ENCODE measurements around the gene CCDC34. TPM values are rescaled to one million over a fixed set of nuclear protein-coding genes. Genes with fewer than 3 reads are reported as not detected.

Gene CCDC34
- total and polyA plus RNA-seq, 2 experiments from 2014 or later, result 10.1 to 56.0 TPM

DNA sequence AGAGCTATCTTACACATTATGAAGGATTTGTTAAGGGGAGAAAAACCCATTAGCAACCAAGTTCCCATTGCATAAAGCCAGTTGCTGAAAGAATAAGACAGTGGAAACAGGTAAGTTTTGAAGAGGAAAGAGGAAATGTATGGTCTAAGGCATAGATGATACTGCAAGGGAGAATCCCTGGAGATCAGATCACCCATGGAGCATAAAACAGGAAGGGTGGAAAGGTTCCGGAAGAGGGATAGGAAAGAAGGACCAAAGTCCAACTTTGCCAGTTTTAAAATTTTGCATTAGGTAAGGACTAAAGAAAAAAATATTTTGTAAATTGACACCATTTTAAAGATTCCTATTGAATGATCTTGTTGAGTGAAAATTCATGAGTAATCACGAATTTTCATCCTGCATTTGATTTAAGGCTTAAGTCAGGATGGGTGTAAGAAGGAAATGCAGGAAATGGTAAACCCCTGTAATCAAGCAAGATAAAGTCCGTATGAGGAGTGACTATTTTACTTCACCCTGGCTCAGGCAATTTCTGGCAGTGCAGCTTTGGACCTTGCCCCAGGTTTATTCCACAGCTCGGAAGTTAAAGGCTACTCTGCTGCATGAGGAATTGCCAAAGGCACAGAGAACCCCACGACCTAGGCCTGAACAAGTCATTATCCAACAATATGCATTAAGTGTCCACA is 70.9 kb downstream of the CCDC34 start:
- Histone ChIP-seq H3K4me1 (ENCODE audit: insufficient read depth) (no peaks in the 10 kb centered on the region; the same call in 1 of the 2 replicates), H3F3A (replicated peaks; ENCODE audit: low read depth) (no peaks in the 10 kb centered on the region), H3K36me3 (ENCODE audit: insufficient read depth) (peaks cover 31% of the 10 kb centered on the region), H3K27me3 (ENCODE audit: insufficient read depth) (no peaks in the 10 kb centered on the region), H2AFZ (no peak overlapping the region), H3K4me3 (no peak overlapping the region; the same call in 1 of the 2 replicates), H3K4me2 (no peak overlapping the region), H3K27ac (ENCODE audit: low read depth) (no peak overlapping the region), H3K79me2 (replicated peaks; ENCODE audit: insufficient read depth) (no peaks in the 10 kb centered on the region), H3K9me2 (ENCODE audit: insufficient read depth) (no peaks in the 10 kb centered on the region), H4K20me1 (replicated peaks; ENCODE audit: insufficient read depth) (no peaks in the 10 kb centered on the region)
- ATAC-seq (no peak), DNase-seq (ENCODE audit: low spot score) (no peak)
- H3K4me3 Mint-ChIP-seq, result no peak overlapping the region
- H3K27ac Mint-ChIP-seq, result no peak overlapping the region
- TF ChIP-seq, protein P1, sequence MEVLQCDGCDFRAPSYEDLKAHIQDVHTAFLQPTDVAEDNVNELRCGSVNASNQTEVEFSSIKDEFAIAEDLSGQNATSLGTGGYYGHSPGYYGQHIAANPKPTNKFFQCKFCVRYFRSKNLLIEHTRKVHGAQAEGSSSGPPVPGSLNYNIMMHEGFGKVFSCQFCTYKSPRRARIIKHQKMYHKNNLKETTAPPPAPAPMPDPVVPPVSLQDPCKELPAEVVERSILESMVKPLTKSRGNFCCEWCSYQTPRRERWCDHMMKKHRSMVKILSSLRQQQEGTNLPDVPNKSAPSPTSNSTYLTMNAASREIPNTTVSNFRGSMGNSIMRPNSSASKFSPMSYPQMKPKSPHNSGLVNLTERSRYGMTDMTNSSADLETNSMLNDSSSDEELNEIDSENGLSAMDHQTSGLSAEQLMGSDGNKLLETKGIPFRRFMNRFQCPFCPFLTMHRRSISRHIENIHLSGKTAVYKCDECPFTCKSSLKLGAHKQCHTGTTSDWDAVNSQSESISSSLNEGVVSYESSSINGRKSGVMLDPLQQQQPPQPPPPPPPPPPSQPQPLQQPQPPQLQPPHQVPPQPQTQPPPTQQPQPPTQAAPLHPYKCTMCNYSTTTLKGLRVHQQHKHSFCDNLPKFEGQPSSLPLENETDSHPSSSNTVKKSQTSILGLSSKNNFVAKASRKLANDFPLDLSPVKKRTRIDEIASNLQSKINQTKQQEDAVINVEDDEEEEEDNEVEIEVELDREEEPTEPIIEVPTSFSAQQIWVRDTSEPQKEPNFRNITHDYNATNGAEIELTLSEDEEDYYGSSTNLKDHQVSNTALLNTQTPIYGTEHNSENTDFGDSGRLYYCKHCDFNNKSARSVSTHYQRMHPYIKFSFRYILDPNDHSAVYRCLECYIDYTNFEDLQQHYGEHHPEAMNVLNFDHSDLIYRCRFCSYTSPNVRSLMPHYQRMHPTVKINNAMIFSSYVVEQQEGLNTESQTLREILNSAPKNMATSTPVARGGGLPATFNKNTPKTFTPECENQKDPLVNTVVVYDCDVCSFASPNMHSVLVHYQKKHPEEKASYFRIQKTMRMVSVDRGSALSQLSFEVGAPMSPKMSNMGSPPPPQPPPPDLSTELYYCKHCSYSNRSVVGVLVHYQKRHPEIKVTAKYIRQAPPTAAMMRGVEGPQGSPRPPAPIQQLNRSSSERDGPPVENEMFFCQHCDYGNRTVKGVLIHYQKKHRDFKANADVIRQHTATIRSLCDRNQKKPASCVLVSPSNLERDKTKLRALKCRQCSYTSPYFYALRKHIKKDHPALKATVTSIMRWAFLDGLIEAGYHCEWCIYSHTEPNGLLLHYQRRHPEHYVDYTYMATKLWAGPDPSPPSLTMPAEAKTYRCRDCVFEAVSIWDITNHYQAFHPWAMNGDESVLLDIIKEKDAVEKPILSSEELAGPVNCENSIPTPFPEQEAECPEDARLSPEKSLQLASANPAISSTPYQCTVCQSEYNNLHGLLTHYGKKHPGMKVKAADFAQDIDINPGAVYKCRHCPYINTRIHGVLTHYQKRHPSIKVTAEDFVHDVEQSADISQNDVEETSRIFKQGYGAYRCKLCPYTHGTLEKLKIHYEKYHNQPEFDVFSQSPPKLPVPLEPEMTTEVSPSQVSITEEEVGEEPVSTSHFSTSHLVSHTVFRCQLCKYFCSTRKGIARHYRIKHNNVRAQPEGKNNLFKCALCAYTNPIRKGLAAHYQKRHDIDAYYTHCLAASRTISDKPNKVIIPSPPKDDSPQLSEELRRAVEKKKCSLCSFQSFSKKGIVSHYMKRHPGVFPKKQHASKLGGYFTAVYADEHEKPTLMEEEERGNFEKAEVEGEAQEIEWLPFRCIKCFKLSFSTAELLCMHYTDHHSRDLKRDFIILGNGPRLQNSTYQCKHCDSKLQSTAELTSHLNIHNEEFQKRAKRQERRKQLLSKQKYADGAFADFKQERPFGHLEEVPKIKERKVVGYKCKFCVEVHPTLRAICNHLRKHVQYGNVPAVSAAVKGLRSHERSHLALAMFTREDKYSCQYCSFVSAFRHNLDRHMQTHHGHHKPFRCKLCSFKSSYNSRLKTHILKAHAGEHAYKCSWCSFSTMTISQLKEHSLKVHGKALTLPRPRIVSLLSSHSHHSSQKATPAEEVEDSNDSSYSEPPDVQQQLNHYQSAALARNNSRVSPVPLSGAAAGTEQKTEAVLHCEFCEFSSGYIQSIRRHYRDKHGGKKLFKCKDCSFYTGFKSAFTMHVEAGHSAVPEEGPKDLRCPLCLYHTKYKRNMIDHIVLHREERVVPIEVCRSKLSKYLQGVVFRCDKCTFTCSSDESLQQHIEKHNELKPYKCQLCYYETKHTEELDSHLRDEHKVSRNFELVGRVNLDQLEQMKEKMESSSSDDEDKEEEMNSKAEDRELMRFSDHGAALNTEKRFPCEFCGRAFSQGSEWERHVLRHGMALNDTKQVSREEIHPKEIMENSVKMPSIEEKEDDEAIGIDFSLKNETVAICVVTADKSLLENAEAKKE (CRISPR knock-in tag; IDR thresholded peaks at IDR 0.05), result no peak
- H3K36me3 Mint-ChIP-seq (ENCODE audit: low read depth), result peaks cover 30% of the 10 kb centered on the region
- H3K4me1 Mint-ChIP-seq, result peaks cover 3% of the 10 kb centered on the region; the same call in 1 of the 3 replicates
- no peaks in the 10 kb centered on the region for H3K27me3 Mint-ChIP-seq (ENCODE audit: insufficient read depth, low read depth, poor library complexity)
- peaks cover 34% of the 10 kb centered on the region for H3K9me3 Mint-ChIP-seq

DNA sequence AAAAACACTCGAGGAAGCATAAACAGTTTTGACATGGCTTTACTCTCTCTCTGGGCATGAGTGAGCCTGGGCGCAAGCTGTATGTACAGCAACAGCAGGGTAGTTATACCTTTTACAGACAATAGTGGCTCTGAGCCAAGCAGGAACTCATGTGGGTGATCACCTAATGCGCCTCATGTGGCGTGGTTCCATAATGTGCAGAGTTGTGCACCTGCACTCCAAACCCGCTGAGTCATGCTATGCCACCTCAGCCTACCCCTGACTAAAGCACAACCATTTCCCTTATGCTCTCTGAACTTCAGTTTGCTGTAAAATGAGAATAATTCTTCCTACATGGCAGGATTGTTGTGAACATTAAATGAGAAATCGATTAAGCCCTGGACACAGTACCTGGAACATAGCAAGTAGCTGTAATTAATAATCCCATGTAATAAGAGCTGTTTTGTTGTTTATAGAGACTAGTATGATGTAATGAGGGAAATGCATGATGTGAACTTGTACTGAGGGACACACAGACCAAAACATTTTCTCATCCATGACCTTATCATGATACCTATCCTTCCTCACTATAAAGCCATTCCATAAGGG is 71.6 kb downstream of the CCDC34 start:
- Histone ChIP-seq H3K4me2 (no peak overlapping the region), H3K27me3 (ENCODE audit: insufficient read depth) (no peaks in the 10 kb centered on the region), H3K27ac (ENCODE audit: low read depth) (no peak overlapping the region), H3K36me3 (ENCODE audit: insufficient read depth) (peaks cover 31% of the 10 kb centered on the region), H2AFZ (no peak overlapping the region), H3F3A (replicated peaks; ENCODE audit: low read depth) (no peaks in the 10 kb centered on the region), H3K9me2 (ENCODE audit: insufficient read depth) (no peaks in the 10 kb centered on the region), H3K4me1 (ENCODE audit: insufficient read depth) (no peaks in the 10 kb centered on the region; the same call in 1 of the 2 replicates), H4K20me1 (replicated peaks; ENCODE audit: insufficient read depth) (no peaks in the 10 kb centered on the region), H3K79me2 (replicated peaks; ENCODE audit: insufficient read depth) (no peaks in the 10 kb centered on the region), H3K4me3 (no peak overlapping the region; the same call in 1 of the 2 replicates)
- H3K4me3 Mint-ChIP-seq, result no peak overlapping the region
- H3K4me1 Mint-ChIP-seq, result peaks cover 3% of the 10 kb centered on the region; the same call in 1 of the 3 replicates
- peaks cover 34% of the 10 kb centered on the region for H3K9me3 Mint-ChIP-seq
- H3K36me3 Mint-ChIP-seq (ENCODE audit: low read depth), result peaks cover 30% of the 10 kb centered on the region
- H3K27me3 Mint-ChIP-seq (ENCODE audit: insufficient read depth, low read depth, poor library complexity), result no peaks in the 10 kb centered on the region
- H3K27ac Mint-ChIP-seq, result no peak overlapping the region
- DNase-seq (ENCODE audit: low spot score), result peak; percentile 67
- ATAC-seq, result no peak
- TF ChIP-seq, protein P2, sequence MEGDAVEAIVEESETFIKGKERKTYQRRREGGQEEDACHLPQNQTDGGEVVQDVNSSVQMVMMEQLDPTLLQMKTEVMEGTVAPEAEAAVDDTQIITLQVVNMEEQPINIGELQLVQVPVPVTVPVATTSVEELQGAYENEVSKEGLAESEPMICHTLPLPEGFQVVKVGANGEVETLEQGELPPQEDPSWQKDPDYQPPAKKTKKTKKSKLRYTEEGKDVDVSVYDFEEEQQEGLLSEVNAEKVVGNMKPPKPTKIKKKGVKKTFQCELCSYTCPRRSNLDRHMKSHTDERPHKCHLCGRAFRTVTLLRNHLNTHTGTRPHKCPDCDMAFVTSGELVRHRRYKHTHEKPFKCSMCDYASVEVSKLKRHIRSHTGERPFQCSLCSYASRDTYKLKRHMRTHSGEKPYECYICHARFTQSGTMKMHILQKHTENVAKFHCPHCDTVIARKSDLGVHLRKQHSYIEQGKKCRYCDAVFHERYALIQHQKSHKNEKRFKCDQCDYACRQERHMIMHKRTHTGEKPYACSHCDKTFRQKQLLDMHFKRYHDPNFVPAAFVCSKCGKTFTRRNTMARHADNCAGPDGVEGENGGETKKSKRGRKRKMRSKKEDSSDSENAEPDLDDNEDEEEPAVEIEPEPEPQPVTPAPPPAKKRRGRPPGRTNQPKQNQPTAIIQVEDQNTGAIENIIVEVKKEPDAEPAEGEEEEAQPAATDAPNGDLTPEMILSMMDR (conservative IDR thresholded peaks at IDR 0.05; ENCODE audit: low read depth in 2 of 2), result no peak
- TF ChIP-seq POLR2AphosphoS5 (IDR thresholded peaks at IDR 0.05; ENCODE audit: low read depth) (no peak), EZH2 (IDR thresholded peaks at IDR 0.05; ENCODE audit: low read depth, unreplicated experiment) (no peak), EZH2phosphoT487 (IDR thresholded peaks at IDR 0.05; ENCODE audit: unreplicated experiment) (no peak), NANOG (IDR thresholded peaks at IDR 0.05; ENCODE audit: borderline replicate concordance) (no peak)
- TF ChIP-seq, protein P3, sequence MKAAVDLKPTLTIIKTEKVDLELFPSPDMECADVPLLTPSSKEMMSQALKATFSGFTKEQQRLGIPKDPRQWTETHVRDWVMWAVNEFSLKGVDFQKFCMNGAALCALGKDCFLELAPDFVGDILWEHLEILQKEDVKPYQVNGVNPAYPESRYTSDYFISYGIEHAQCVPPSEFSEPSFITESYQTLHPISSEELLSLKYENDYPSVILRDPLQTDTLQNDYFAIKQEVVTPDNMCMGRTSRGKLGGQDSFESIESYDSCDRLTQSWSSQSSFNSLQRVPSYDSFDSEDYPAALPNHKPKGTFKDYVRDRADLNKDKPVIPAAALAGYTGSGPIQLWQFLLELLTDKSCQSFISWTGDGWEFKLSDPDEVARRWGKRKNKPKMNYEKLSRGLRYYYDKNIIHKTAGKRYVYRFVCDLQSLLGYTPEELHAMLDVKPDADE (IDR thresholded peaks at IDR 0.05), result no peak

Data from GM23338 (cell line).